GM21381 (cell line): ENCODE measurements around the gene UBE3B.
"Not testable (repeated sequence)": the region's sequence is repeated elsewhere in the genome, so short reads cannot be mapped to it uniquely, and the experiment has no call there.

Experiments
- ATAC-seq: cut with Tn5 transposase; IDR thresholded peaks from one replicate; pipeline ENCODE4 v1.9.1; 2021; ENCODE audit warnings: mild to moderate bottlenecking, moderate library complexity; ENCODE audit not compliant: unreplicated experiment

The UBE3B gene

GRCh38 chr12:109473006-109473405 is 4.4 kb upstream of the UBE3B start:
- no peak for ATAC-seq

GRCh38 chr12:109473526-109474270 is 3.7 kb upstream of the UBE3B start:
- ATAC-seq, result not testable (repeated sequence)

GRCh38 chr12:109475121-109475520 is 2.3 kb upstream of the UBE3B start:
- ATAC-seq, result no peak

GRCh38 chr12:109475993-109476806 is 1.2 kb upstream of the UBE3B start:
- no peak for ATAC-seq

- ATAC-seq, result no peak
These were observed 638 bp upstream of the UBE3B start for GRCh38 chr12:109476807-109477184.

GRCh38 chr12:109477963-109478315 is 505 bp downstream of the UBE3B start:
- ATAC-seq, result no peak

- no peak for ATAC-seq
These were observed 2.3 kb downstream of the UBE3B start for GRCh38 chr12:109479761-109480160.

GRCh38 chr12:109480356-109480755 is 2.9 kb downstream of the UBE3B start:
- no peak for ATAC-seq

- ATAC-seq, result no peak
These were observed 4.4 kb downstream of the UBE3B start for GRCh38 chr12:109481863-109482262.

- no peak for ATAC-seq
These were observed 5.1 kb downstream of the UBE3B start for GRCh38 chr12:109482491-109482890.

- ATAC-seq, result no peak
These were observed 5.5 kb downstream of the UBE3B start for GRCh38 chr12:109482894-109483293.

GRCh38 chr12:109483346-109483745 is 5.9 kb downstream of the UBE3B start:
- ATAC-seq, result no peak

- no peak for ATAC-seq
These were observed 7.8 kb downstream of the UBE3B start for GRCh38 chr12:109485201-109485600.

- ATAC-seq, result no peak
These were observed 10.0 kb downstream of the UBE3B start for GRCh38 chr12:109487181-109488050.

GRCh38 chr12:109488051-109488665 is 10.7 kb downstream of the UBE3B start:
- ATAC-seq, result no peak

GRCh38 chr12:109489016-109489954 is 11.9 kb downstream of the UBE3B start:
- ATAC-seq, result no peak

GRCh38 chr12:109489955-109490565 is 12.6 kb downstream of the UBE3B start:
- ATAC-seq, result no peak

GRCh38 chr12:109491671-109492070 is 14.2 kb downstream of the UBE3B start:
- ATAC-seq, result no peak

GRCh38 chr12:109492371-109492770 is 14.9 kb downstream of the UBE3B start:
- ATAC-seq, result no peak
